ENCODE results near the gene SLAIN1. TPM values are rescaled to one million over a fixed set of nuclear protein-coding genes. Genes with fewer than 3 reads are reported as not detected.

SLAIN1 gene
- total and polyA plus RNA-seq, 10 of the 15 experiments (the other 5 are each of a cell fraction or from before 2014, with no cell fraction given) = 11.9 to 140 (median 56.9) TPM

GRCh38 chr13:77740097-77740735 lies 42.7 kb downstream of the SLAIN1 start:
- H3K9me3 ChIP-seq (replicated peaks; ENCODE audit: control insufficient read depth, insufficient read depth, low read length) = no peaks in the 10 kb centered on the region
- intact Hi-C loops (cut with micrococcal nuclease; ENCODE audit: unreplicated experiment) = no loop called here
- ChIA-PET RAD21 (ENCODE audit: unreplicated experiment) (interaction anchor here (1.1 kb wide), 1 partner anchor 9 kb away, joined by 5 read pairs; no protein-coding TSS in a partner anchor), CTCF (interaction anchor here (0.8 to 2.1 kb wide), 6 partner anchors 8 to 247 kb away, joined by 3 to 8 read pairs (median 6); no protein-coding TSS in a partner anchor), SMC1A (ENCODE audit: uncharacterized antibody, unreplicated experiment) (interaction anchor here (0.6 to 3.3 kb wide), 6 partner anchors 11 to 147 kb away, joined by 3 to 12 read pairs (median 4); no protein-coding TSS in a partner anchor), POLR2A (interaction anchor here (0.7 to 1.3 kb wide), 3 partner anchors 8 to 43 kb away, joined by 3 to 6 read pairs (median 3); partner anchors contain the start of gene SLAIN1)
- H3K27ac ChIP-seq (ENCODE audit: control insufficient read depth, insufficient read depth) = no peak overlapping the region
- no peak for ATAC-seq
- H2AFZ ChIP-seq (ENCODE audit: control insufficient read depth, low read depth, low read length) = no peak overlapping the region
- H3K4me3 ChIP-seq = no peak overlapping the region
- no peaks in the 10 kb centered on the region for H4K20me1 ChIP-seq (ENCODE audit: control insufficient read depth, insufficient read depth)
- 99% methylated on average over 7 of the region's 7 CpGs for WGBS (ENCODE audit: insufficient coverage, insufficient replicate concordance, low lambda C conversion rate, missing lambda C conversion rate)
- in situ Hi-C loops (cut with MboI) = no loop called here
- no peaks in the 10 kb centered on the region for H3K79me2 ChIP-seq (ENCODE audit: control insufficient read depth, insufficient read depth, low read length)
- H3K36me3 ChIP-seq (ENCODE audit: control insufficient read depth in 2 of 2, insufficient read depth in 2 of 2, low read length in 1 of 2) = no peaks in the 10 kb centered on the region; a peak in 1 of 4 replicates
- FAIRE-seq = no peak
- no TSS peak for BruUV-seq (replicated peaks)
- H3K27me3 ChIP-seq (replicated peaks in 1 of 2; ENCODE audit: control insufficient read depth in 2 of 2, insufficient read depth in 2 of 2, low read length in 1 of 2) = no peaks in the 10 kb centered on the region
- no peak overlapping the region for H3K9ac ChIP-seq (ENCODE audit: control insufficient read depth, insufficient read depth, low read length)
- no peaks in the 10 kb centered on the region for H3K4me1 ChIP-seq (ENCODE audit: control insufficient read depth, insufficient read depth, low read length)
- DNase-seq (ENCODE audit: low read depth, low spot score) = no peak
- no peak for TF ChIP-seq NBN (IDR thresholded peaks at IDR 0.05)
- no peak for TF ChIP-seq NR2C1 (IDR thresholded peaks at IDR 0.05)
- no peak for TF ChIP-seq RBBP5 (conservative IDR thresholded peaks at IDR 0.05)
- TF ChIP-seq HDGF (IDR thresholded peaks at IDR 0.05) = no peak
- TF ChIP-seq JUND (IDR thresholded peaks at IDR 0.05; ENCODE audit: low read depth, low read length) = no peak
- TF ChIP-seq GABPA (IDR thresholded peaks at IDR 0.05; ENCODE audit: low read depth) = no peak
- H3K4me2 ChIP-seq (ENCODE audit: control insufficient read depth, insufficient read depth) = no peak overlapping the region

Measured in GM12878 (cell line).